C4-2B (cell line): Measurements from ENCODE around the gene LMBR1.

Experiments used
- ZFX ChIP-seq: fragments of 450-650 bp; IDR thresholded peaks from 2 replicates; pipeline ENCODE4 v1.6.1; 2017
- TF ChIP-seq, protein P1 (sequence below): fragments of 450-650 bp; conservative IDR thresholded peaks from 2 replicates; pipeline ENCODE4 v1.5.1; 2017; ENCODE audit warnings: mild to moderate bottlenecking

DNA sequence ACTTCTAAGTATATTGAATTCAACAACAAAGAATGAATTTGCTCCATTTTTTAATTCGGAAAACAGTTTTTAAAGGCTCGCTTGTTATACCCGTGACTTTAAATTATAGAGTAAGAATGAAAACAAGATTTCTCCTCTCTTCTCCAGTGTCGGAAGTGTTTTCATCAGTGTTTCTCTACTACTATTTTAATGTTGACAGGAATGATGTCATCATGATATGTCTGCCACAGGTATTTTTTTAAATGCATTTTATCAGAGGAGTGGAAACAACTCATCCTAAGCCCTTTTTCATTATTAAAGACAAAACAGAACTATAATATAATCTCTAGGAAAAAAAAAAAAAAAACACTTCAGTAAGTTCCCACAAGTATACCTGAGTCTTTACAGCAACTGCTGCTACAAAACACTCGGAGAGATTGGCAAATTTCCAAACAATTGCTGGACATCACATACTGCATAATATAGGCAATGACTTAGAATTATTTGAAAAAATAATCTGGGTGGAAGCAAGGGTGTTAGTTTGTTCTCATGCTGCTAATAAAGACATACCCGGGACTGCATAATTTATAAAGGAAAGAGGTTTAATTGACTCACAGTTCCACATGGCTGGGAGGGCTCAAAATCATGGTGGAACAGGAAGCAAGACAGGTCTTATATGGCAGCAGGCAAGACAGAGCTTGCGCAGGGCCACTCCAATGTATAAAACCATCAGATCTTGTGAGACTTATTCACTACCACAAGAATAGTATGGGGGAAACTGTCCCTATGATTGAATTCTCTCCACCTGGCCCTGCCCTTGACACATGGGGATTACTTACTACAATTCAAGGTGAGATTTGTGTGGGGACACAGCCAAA lies 257.2 kb downstream of the LMBR1 start:
- TF ChIP-seq, protein P1, sequence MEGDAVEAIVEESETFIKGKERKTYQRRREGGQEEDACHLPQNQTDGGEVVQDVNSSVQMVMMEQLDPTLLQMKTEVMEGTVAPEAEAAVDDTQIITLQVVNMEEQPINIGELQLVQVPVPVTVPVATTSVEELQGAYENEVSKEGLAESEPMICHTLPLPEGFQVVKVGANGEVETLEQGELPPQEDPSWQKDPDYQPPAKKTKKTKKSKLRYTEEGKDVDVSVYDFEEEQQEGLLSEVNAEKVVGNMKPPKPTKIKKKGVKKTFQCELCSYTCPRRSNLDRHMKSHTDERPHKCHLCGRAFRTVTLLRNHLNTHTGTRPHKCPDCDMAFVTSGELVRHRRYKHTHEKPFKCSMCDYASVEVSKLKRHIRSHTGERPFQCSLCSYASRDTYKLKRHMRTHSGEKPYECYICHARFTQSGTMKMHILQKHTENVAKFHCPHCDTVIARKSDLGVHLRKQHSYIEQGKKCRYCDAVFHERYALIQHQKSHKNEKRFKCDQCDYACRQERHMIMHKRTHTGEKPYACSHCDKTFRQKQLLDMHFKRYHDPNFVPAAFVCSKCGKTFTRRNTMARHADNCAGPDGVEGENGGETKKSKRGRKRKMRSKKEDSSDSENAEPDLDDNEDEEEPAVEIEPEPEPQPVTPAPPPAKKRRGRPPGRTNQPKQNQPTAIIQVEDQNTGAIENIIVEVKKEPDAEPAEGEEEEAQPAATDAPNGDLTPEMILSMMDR = no peak
- TF ChIP-seq ZFX = no peak
